Breast epithelium (tissue), 4 donors: ENCODE measurements around the gene KCNQ1OT1. TPM values are rescaled to one million over a fixed set of nuclear protein-coding genes. Genes with fewer than 3 reads are reported as not detected.

Source experiments
- DNase-seq, 2 donors: peaks; one replicate each; pipeline ENCODE4 v3.0.0-alpha.2; 2019; ENCODE audit warnings: low spot score in 2 of 2
- H3K27ac ChIP-seq, 2 donors: fragments of 200-600 bp; sonication (generic) in 1 of 2; one replicate each; pipeline ENCODE4 v1.5.1; 2016 to 2019; ENCODE audit warnings: mild to moderate bottlenecking in 1 of 2
- H3K27me3 ChIP-seq, 2 donors: fragments of 200-600 bp; sonication (generic) in 1 of 2; one replicate each; pipeline versions ENCODE4 v1.5.1 to v1.6.0; 2017 to 2019; ENCODE audit warnings: control low read depth in 1 of 2, mild to moderate bottlenecking in 1 of 2
- H3K36me3 ChIP-seq: fragments of 200-600 bp; one replicate; pipeline ENCODE4 v1.5.1; 2019
- H3K4me1 ChIP-seq, 2 donors: fragments of 200-600 bp; sonication (generic); one replicate each; pipeline ENCODE4 v1.5.1; 2016 to 2019; ENCODE audit warnings: control low read depth in 1 of 2
- H3K4me3 ChIP-seq, 3 donors: fragments of 200-600 bp; sonication (generic); 1 replicate in 2 of 3; 2 replicates in 1 of 3; pipeline ENCODE4 v1.5.1; 2016 to 2019; ENCODE audit warnings: mild to moderate bottlenecking in 3 of 3, moderate library complexity in 2 of 3
- H3K9me3 ChIP-seq, 2 donors: fragments of 200-600 bp; sonication (generic) in 1 of 2; one replicate each; pipeline ENCODE4 v1.5.1; 2016 to 2019; ENCODE audit warnings: control low read depth in 1 of 2
- CTCF ChIP-seq, 3 donors: fragments of 450-650 bp; IDR thresholded peaks; one replicate each; pipeline ENCODE4 v1.5.1; 2016 to 2017; ENCODE audit warnings: antibody characterized with exemption in 3 of 3, mild to moderate bottlenecking in 3 of 3, moderate library complexity in 3 of 3
- POLR2A ChIP-seq: fragments of 450-650 bp; IDR thresholded peaks from one replicate; pipeline ENCODE4 v1.6.1; 2016; ENCODE audit warnings: antibody characterized with exemption, mild to moderate bottlenecking, moderate library complexity
- POLR2AphosphoS5 ChIP-seq, 3 donors: sonication (generic); formaldehyde crosslinking; IDR thresholded peaks; one replicate each; pipeline ENCODE4 v1.6.1; 2017; ENCODE audit warnings: antibody characterized with exemption in 3 of 3
- intact Hi-C: fragments of 100-400 bp; cut with DNase I; formaldehyde crosslinking; loops from one replicate; pipeline ENCODE4 v1.15.1; 2023; ENCODE audit warnings: low total_unique reads
- total RNA-seq, 3 donors: library from RNA; depleted of rRNA; stranded (reverse); fragments of >200 nt; gene quantifications; one replicate each; pipeline ENCODE4 v1.1.0, GENCODE V29; 2016

Gene KCNQ1OT1
- total RNA-seq, 3 donors from 2014 or later = 2.1 to 5.3 (median 3.6) TPM

GRCh38 chr11:2739531-2740274 is 39.9 kb upstream of the KCNQ1OT1 start:
- Histone ChIP-seq H3K27ac (no peak overlapping the region), H3K9me3 (no peaks in the 10 kb centered on the region), H3K36me3 (no peaks in the 10 kb centered on the region), H3K4me1 (no peaks in the 10 kb centered on the region), H3K27me3 (no peaks in the 10 kb centered on the region), H3K4me3 (no peak overlapping the region)
- DNase-seq = no peak
- intact Hi-C loops = no loop called here
- TF ChIP-seq POLR2A (no peak), POLR2AphosphoS5 (IDR thresholded peaks at IDR 0.05) (no peak), CTCF (IDR thresholded peaks at IDR 0.05) (no peak)

- no peak overlapping the region for H3K27ac ChIP-seq
- no peaks in the 10 kb centered on the region for H3K27me3 ChIP-seq
- DNase-seq = no peak
- no peaks in the 10 kb centered on the region for H3K9me3 ChIP-seq
- no peaks in the 10 kb centered on the region for H3K4me1 ChIP-seq
- H3K36me3 ChIP-seq = no peaks in the 10 kb centered on the region
- TF ChIP-seq POLR2A (no peak), POLR2AphosphoS5 (IDR thresholded peaks at IDR 0.05) (no peak), CTCF (IDR thresholded peaks at IDR 0.05) (no peak)
- no peak overlapping the region for H3K4me3 ChIP-seq
- intact Hi-C loops = no loop called here
Observed at GRCh38 chr11:2738551-2739431, 39.0 kb upstream of the KCNQ1OT1 start.

GRCh38 chr11:2737866-2738265 is 38.1 kb upstream of the KCNQ1OT1 start:
- no peaks in the 10 kb centered on the region for H3K9me3 ChIP-seq
- no peaks in the 10 kb centered on the region for H3K27me3 ChIP-seq
- DNase-seq = no peak
- no peak overlapping the region for H3K4me3 ChIP-seq
- H3K4me1 ChIP-seq = no peaks in the 10 kb centered on the region
- no peak overlapping the region for H3K27ac ChIP-seq
- intact Hi-C loops = no loop called here
- no peaks in the 10 kb centered on the region for H3K36me3 ChIP-seq
- TF ChIP-seq POLR2A (no peak), POLR2AphosphoS5 (IDR thresholded peaks at IDR 0.05) (no peak), CTCF (IDR thresholded peaks at IDR 0.05) (no peak)

- Histone ChIP-seq H3K9me3 (no peaks in the 10 kb centered on the region), H3K4me3 (no peak overlapping the region), H3K27ac (no peak overlapping the region), H3K36me3 (no peaks in the 10 kb centered on the region), H3K27me3 (no peaks in the 10 kb centered on the region), H3K4me1 (no peaks in the 10 kb centered on the region)
- DNase-seq = no peak
- TF ChIP-seq POLR2AphosphoS5 (IDR thresholded peaks at IDR 0.05) (no peak), CTCF (IDR thresholded peaks at IDR 0.05) (no peak), POLR2A (no peak)
- intact Hi-C loops = no loop called here
Observed at GRCh38 chr11:2737226-2737590, 37.4 kb upstream of the KCNQ1OT1 start.
